ENCODE data around the gene CLEC16A.

CLEC16A gene

DNA sequence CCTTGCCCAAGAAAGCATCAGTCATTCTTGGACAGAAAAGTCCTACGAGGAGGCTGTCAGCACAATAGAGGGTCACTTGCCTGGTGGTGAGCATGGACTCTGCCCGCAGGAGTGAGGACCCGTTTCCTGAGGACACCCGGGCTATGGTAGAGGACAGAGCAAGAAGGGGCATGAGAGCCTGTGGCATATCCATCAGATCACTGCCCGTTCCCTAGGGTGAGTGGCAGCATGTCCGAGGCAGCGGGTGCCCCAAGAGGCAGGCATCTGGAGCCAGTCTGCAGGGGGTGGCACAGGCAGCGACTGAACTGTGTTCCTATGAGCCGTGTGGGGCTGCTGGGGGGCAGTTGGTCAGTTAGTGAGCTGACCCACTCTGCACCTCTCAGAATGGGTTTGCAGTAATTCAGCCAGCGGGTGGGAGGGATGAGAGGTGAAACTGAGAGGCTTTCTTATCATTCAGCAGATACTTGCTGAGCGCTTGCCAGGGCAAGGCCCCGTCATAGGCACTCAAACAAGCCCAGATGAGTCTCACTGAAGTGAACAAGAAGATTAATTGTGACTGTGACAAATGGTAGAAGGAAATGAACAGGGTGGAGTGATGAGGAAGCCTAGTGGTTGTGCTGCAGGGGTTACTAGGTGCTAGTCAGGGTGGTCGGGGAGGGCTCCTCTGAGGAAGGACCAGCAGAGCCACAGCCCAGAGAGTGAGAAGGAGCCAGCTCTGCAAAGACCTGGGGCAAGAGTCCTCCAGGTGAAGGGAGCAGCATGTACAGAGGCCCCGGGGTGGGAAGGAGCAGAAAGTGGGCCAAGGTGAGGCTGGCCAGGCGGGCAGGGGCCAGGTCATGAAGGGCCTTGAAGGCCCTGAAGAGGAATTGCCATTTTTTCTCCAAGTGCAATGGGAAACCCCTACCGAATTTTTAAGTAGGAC lies 87.9 kb downstream of the CLEC16A start:
- peaks cover 0 to 9% of the 10 kb centered on the region in 2 donors for H3K4me1 Mint-ChIP-seq (ENCODE audit: low read depth in 2 of 2)
- H3K27me3 Mint-ChIP-seq, result no peaks in the 10 kb centered on the region
- H3K36me3 Mint-ChIP-seq (ENCODE audit: insufficient read depth), result peaks cover 16% of the 10 kb centered on the region
- ATAC-seq (replicated peaks), result no peak
- H3K9me3 Mint-ChIP-seq, result peaks cover 0 to 2% of the 10 kb centered on the region in 2 donors
- H3K4me3 Mint-ChIP-seq, result no peak overlapping the region
- peak overlapping the region; percentile 8 to 9 for H3K27ac Mint-ChIP-seq
- DNase-seq, result no peak

DNA sequence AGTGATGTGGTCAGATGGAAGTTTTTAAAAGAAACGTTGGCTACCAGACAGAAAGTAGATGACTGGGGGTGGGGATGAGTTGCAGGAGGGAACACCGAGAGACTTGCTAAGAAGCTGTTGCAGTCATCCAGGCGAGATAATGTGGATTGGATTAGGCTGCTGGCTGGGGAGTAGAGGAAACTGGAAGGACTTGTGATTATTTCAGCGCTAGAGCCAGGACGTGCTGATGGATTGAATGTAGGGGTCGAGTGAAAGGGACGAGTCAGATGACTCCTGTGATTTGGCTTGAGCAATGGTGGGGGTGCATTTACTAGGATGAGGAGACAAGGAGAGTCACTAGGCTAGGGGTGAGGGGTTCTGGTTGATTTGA lies 88.5 kb downstream of the CLEC16A start:
- H3K4me1 Mint-ChIP-seq (ENCODE audit: low read depth in 2 of 2), result peaks cover 0 to 9% of the 10 kb centered on the region in 2 donors
- no peak for ATAC-seq (replicated peaks)
- no peak overlapping the region for H3K4me3 Mint-ChIP-seq
- peaks cover 16% of the 10 kb centered on the region for H3K36me3 Mint-ChIP-seq (ENCODE audit: insufficient read depth)
- H3K27me3 Mint-ChIP-seq, result no peaks in the 10 kb centered on the region
- H3K27ac Mint-ChIP-seq, result peak overlapping the region in 1 of 2 donors; percentile 8
- H3K9me3 Mint-ChIP-seq, result peaks cover 0 to 2% of the 10 kb centered on the region in 2 donors
- DNase-seq, result no peak

DNA sequence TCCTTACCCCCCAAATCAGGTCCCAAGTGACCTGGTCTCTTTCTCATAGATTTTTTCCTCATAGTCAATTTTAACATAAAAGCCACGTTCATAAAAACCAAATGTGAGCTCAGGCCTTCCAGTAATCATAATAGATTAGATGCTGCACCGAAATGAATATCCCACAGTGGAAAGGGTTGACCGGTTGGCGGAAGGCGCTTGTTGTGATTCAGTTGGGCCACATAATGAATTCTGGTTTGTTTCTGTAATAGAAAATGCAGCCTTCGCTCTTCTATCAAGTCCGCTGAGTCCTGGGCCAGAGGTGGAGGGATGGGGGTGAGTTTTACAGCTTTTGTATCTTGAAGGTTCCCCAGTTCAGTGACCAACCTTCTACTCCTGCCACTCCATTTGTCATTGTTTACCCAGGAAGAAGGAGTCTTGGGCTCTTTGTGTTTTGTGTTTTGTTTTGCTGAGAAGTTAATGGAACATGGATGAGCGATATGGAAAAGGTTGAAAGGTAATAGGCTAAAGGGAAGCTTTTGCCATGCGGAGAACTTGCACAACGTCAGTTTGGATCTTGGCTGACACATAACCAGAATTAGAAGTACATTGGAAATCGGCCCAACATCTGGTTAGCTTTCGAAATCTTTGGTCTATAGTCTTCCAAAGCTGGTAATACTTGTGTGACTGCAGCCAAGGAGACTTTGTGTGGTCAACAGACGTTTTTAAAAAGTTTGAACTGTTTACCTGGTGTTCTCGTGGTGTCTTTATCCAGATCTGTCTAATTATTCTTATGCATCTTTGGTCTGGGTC lies 89.5 kb downstream of the CLEC16A start:
- no peak overlapping the region for H3K4me3 Mint-ChIP-seq
- no peak for DNase-seq
- peaks cover 16% of the 10 kb centered on the region for H3K36me3 Mint-ChIP-seq (ENCODE audit: insufficient read depth)
- peaks cover 0 to 9% of the 10 kb centered on the region in 2 donors for H3K4me1 Mint-ChIP-seq (ENCODE audit: low read depth in 2 of 2)
- no peaks in the 10 kb centered on the region for H3K27me3 Mint-ChIP-seq
- peaks cover 0 to 2% of the 10 kb centered on the region in 2 donors for H3K9me3 Mint-ChIP-seq
- no peak for ATAC-seq (replicated peaks)
- peak overlapping the region in 1 of 2 donors; percentile 59 for H3K27ac Mint-ChIP-seq

DNA sequence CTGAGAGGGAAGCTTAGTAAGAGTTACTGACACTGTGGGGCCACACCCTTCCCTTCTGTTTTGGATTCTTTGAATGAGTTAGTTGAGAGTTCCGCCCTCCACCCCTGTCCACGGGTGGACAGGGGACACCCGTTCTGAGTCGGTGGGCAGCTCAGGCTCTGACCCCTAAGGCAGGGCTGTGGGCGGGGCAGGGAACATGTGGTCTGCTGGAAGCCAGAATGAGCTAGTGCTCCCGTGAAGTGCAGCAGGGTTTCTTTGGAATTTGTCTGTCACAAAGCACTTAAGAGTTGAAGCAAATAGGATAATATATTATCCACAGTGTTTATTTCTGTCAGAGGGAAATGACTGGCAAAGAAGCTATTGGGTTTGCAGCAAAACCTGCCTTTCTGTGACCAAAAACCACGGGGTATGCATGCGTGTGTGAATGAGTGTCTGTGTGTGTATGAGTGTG lies 90.1 kb downstream of the CLEC16A start:
- Mint-ChIP-seq H3K4me1 (ENCODE audit: low read depth in 2 of 2) (peaks cover 0 to 9% of the 10 kb centered on the region in 2 donors), H3K9me3 (no peaks in the 10 kb centered on the region), H3K27ac (peak overlapping the region in 1 of 2 donors; percentile 59), H3K4me3 (no peak overlapping the region), H3K36me3 (ENCODE audit: insufficient read depth) (peaks cover 23% of the 10 kb centered on the region), H3K27me3 (no peaks in the 10 kb centered on the region)
- ATAC-seq (replicated peaks) (no peak), DNase-seq (no peak)

DNA sequence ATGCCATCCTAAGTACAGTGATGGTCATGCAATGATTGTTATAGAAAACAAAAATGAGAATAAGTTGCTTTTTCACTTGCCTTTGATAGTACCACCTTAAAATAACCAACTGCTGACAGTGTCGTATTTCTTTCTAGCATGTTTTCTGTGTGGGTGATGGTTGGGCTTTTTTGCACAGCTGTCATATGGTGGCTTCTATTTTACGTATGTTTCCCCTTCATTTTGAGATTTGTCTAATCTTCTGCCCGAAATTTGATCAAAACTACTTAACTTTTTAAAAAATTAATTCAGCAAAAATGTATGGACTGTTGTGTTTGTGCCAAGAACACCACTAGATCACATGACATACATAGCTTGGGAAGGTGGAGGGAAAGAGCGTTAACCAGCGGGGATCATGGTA lies 90.7 kb downstream of the CLEC16A start:
- Mint-ChIP-seq H3K36me3 (ENCODE audit: insufficient read depth) (peaks cover 27% of the 10 kb centered on the region), H3K27me3 (no peaks in the 10 kb centered on the region), H3K9me3 (no peaks in the 10 kb centered on the region), H3K4me3 (no peak overlapping the region), H3K4me1 (ENCODE audit: low read depth in 2 of 2) (peaks cover under 1 to 9% of the 10 kb centered on the region in 2 donors), H3K27ac (no peak overlapping the region)
- ATAC-seq (replicated peaks) (no peak), DNase-seq (no peak)

DNA sequence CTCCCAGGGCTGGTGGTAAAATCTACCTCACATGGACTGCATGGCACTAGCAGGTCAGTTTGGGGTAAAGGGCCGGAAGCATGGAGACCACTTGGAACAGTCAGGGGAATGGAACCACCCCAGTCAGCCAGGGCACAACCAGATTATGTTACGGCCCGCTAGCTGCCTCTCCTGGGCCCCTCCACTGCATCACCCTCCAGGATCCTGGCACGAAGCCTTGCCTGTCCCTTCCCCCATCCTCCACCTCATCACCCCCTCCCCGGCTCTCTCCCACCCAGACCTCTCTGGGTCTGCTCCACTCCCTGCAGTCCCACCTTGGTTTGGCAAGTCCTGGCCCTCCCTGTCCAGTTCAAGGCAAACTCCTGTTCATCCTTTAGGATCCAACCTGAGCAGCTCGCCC lies 91.7 kb downstream of the CLEC16A start:
- Mint-ChIP-seq H3K4me1 (ENCODE audit: low read depth in 2 of 2) (peaks cover 2 to 9% of the 10 kb centered on the region in 2 donors), H3K36me3 (ENCODE audit: insufficient read depth) (peaks cover 32% of the 10 kb centered on the region), H3K4me3 (no peak overlapping the region), H3K9me3 (no peaks in the 10 kb centered on the region), H3K27me3 (no peaks in the 10 kb centered on the region), H3K27ac (peak overlapping the region in 1 of 2 donors; percentile 68)
- DNase-seq (no peak), ATAC-seq (replicated peaks) (no peak)

DNA sequence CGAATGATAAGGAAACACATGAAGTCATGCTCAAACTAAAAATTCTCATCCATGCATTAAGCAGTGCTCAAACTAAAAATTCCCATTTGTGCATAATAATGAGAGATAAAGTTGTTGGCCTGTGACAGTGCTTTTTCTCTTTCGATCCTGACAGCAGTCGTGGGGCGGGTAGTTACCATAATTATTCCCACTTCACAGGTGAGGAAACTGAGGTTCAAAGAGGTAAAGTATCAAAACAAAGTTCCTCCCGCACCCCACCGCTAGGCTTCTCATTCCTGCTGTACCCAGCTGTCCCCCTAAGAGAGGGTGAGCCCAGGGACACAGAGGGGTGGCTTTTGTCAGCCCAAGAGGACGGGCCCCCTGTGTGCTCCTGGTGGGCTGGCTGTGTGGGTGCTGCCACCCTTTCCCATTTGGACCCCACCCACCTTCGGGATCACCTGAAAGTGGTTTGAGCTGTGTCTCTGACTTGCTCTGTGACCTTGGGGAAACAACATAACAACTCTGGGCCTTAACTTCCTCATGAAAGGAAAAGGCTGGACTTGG lies 92.6 kb downstream of the CLEC16A start:
- peaks cover 35% of the 10 kb centered on the region for H3K36me3 Mint-ChIP-seq (ENCODE audit: insufficient read depth)
- no peaks in the 10 kb centered on the region for H3K9me3 Mint-ChIP-seq
- H3K27me3 Mint-ChIP-seq, result no peaks in the 10 kb centered on the region
- DNase-seq, result no peak
- no peak overlapping the region for H3K4me3 Mint-ChIP-seq
- H3K4me1 Mint-ChIP-seq (ENCODE audit: low read depth in 2 of 2), result peaks cover 2 to 9% of the 10 kb centered on the region in 2 donors
- no peak for ATAC-seq (replicated peaks)
- no peak overlapping the region for H3K27ac Mint-ChIP-seq

DNA sequence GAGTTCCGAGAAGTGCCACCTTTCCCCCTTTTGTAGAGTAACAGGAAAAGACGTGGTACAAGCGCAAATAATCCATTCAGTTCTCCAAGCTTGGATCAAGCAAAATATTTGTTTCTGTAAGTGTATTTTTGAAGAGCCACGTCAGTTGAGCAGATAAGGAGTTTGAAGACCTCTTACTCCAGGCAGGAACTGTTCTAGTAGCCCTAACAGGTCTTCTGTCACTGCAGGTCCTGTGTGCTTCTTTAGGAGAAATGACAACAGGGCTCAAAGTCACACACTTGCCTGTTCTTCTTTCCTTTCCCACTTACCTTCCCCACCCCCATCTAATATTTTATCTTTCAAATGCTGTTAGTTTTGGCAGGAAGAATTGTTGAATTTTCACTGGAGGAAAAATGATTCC lies 93.9 kb downstream of the CLEC16A start:
- Mint-ChIP-seq H3K27ac (no peak overlapping the region), H3K27me3 (no peaks in the 10 kb centered on the region), H3K36me3 (ENCODE audit: insufficient read depth) (peaks cover 37% of the 10 kb centered on the region), H3K9me3 (no peaks in the 10 kb centered on the region), H3K4me1 (ENCODE audit: low read depth in 2 of 2) (peaks cover 0 to 2% of the 10 kb centered on the region in 2 donors), H3K4me3 (no peak overlapping the region)
- no peak for ATAC-seq (replicated peaks)
- no peak for DNase-seq

DNA sequence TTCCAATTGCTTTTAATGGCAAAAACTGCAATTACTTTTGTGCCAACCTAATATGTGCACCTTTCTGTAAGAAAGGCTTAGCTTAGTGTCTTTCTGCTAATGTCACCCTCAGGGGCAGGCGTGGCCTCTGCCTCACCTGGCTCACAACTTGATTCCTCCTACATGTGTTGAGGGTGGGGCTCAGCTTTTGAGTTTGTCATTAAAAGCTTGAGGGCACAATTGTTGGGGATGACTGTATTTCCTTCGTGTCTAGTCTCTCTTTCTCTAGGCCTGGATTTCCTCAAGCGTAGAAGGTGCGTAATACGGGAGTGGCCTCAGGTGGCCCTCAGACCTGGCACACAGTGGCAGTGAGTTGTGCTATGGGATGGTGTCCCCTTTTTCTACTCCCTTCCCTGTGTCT lies 94.4 kb downstream of the CLEC16A start:
- Mint-ChIP-seq H3K4me3 (no peak overlapping the region), H3K27ac (peak overlapping the region in 1 of 2 donors; percentile 46), H3K9me3 (no peaks in the 10 kb centered on the region), H3K36me3 (ENCODE audit: insufficient read depth) (peaks cover 37% of the 10 kb centered on the region), H3K27me3 (no peaks in the 10 kb centered on the region), H3K4me1 (ENCODE audit: low read depth in 2 of 2) (peaks cover 0 to 2% of the 10 kb centered on the region in 2 donors)
- DNase-seq, result no peak
- ATAC-seq (replicated peaks), result no peak

DNA sequence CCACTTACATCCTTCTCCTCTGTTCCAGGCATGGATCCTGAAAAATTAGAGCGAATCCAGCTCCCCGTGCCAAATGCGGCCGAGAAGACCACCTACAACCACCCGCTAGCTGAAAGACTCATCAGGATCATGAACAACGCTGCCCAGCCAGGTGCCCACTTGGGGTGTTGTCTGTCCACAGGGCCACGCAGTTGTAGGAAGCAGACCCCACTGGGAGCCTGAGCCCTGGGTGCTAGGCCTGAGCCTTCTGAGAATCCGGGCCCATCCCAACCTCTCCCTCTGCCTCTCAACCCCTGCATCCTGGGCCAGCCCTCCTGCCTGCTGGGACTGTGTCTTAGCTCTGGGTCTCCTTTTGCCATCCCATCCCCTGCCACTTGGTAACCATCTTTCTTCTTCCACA lies 95.4 kb downstream of the CLEC16A start:
- Mint-ChIP-seq H3K27ac (peak overlapping the region in 1 of 2 donors; percentile 46), H3K9me3 (no peaks in the 10 kb centered on the region), H3K27me3 (no peaks in the 10 kb centered on the region), H3K4me1 (ENCODE audit: low read depth in 2 of 2) (peaks cover 0 to 2% of the 10 kb centered on the region in 2 donors), H3K36me3 (ENCODE audit: insufficient read depth) (peaks cover 47% of the 10 kb centered on the region), H3K4me3 (no peak overlapping the region)
- DNase-seq (no peak), ATAC-seq (replicated peaks) (no peak)

DNA sequence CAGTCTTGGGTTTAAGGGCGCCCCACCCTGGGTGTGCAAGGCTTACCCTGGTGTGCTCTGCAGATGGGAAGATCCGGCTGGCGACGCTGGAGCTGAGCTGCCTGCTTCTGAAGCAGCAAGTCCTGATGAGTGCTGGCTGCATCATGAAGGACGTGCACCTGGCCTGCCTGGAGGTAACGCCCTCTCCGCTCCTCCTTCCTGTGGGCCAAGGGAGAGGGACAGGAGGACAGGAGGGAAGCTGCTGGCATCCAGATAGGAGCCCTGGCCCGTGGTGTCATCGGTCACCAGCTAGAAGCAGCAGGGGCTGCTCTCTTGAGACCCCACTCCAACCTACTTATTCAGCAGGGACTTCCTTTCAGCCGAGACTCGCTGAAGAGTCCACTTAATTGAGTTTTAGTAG lies 97.8 kb downstream of the CLEC16A start:
- DNase-seq, result no peak
- H3K27ac Mint-ChIP-seq, result no peak overlapping the region
- H3K4me1 Mint-ChIP-seq (ENCODE audit: low read depth in 2 of 2), result peaks cover 0 to 2% of the 10 kb centered on the region in 2 donors
- no peaks in the 10 kb centered on the region for H3K27me3 Mint-ChIP-seq
- no peaks in the 10 kb centered on the region for H3K9me3 Mint-ChIP-seq
- peaks cover 50% of the 10 kb centered on the region for H3K36me3 Mint-ChIP-seq (ENCODE audit: insufficient read depth)
- H3K4me3 Mint-ChIP-seq, result no peak overlapping the region
- ATAC-seq (replicated peaks), result no peak

DNA sequence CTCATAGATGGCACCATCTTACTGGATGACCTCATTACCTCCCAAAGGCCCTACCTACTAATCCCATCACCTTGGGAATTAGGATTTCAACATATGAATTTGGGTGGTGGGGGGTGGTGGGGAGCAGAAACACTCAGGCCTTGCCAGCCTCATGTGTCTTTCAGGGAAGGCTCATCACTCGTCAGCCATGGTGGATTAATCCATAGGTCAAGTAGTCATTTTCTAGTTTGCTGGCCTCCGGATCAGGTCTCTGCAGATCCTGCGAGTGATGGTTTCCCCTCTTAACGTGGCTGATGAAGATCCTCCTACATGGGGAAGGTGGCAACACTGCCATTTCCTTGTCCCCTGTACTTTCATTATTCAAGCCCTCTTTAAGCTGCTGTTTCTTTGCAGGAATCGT lies 101.1 kb downstream of the CLEC16A start:
- no peak for ATAC-seq (replicated peaks)
- peaks cover 40% of the 10 kb centered on the region for H3K36me3 Mint-ChIP-seq (ENCODE audit: insufficient read depth)
- no peaks in the 10 kb centered on the region for H3K9me3 Mint-ChIP-seq

DNA sequence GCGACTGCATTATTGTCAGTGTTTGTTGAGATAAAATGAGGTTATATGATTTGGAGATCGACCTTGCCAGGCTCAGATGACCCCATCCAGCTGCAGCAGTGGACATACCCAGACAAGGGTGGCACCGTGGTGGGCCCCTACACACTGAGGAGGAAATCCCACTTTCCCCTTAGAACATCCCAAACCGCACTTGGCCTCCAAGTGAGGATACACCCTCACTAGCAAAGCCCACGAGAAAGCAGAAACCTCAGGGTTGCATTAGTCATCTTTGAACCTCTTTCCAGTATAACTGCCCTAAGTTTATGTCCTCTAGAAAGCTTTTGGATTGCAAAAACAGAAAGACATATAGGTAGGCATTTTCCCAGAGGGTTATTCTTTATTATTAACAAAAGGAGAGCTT lies 101.5 kb downstream of the CLEC16A start:
- Mint-ChIP-seq H3K36me3 (ENCODE audit: insufficient read depth) (peaks cover 36% of the 10 kb centered on the region), H3K27ac (no peak overlapping the region), H3K4me1 (ENCODE audit: low read depth in 2 of 2) (peaks cover 0 to 5% of the 10 kb centered on the region in 2 donors), H3K4me3 (no peak overlapping the region), H3K9me3 (no peaks in the 10 kb centered on the region), H3K27me3 (no peaks in the 10 kb centered on the region)
- no peak for ATAC-seq (replicated peaks)
- no peak for DNase-seq

More for the DNA sequence above, 101.1 kb downstream of the CLEC16A start:
- H3K4me3 Mint-ChIP-seq, result no peak overlapping the region
- H3K27me3 Mint-ChIP-seq, result no peaks in the 10 kb centered on the region
- H3K27ac Mint-ChIP-seq, result no peak overlapping the region
- peaks cover 0 to 4% of the 10 kb centered on the region in 2 donors for H3K4me1 Mint-ChIP-seq (ENCODE audit: low read depth in 2 of 2)
- no peak for DNase-seq

All from effector memory CD8-positive, alpha-beta T cell (primary cell).